Activated T-helper 1 cell treated with anti-CD3 and anti-CD28 coated beads, Interleukin-12 subunit alpha, Interleukin-12 subunit beta, Interleukin-2, Interleukin-4 antibody, amounts not matched to agents 30 ng/mL and 10 ng/mL and 1 ng/mL, durations not matched to agents 14 hours and 24 hours and 36 hours (primary cell): ENCODE results near the gene WHRN. TPM values are rescaled to one million over a fixed set of nuclear protein-coding genes. Genes with fewer than 3 reads are reported as not detected.

Experiments
- DNase-seq: peaks from one replicate; pipeline ENCODE4 v3.0.0; 2021; ENCODE audit warnings: low spot score
- H3K27ac Mint-ChIP-seq: one replicate; pipeline ENCODE4 v1.8.0; 2021; ENCODE audit warnings: mild to moderate bottlenecking, mixed read lengths
- H3K27me3 Mint-ChIP-seq: one replicate; pipeline ENCODE4 v1.8.0; 2022; ENCODE audit warnings: mild to moderate bottlenecking, moderate library complexity, mixed read lengths; ENCODE audit not compliant: insufficient read depth
- H3K36me3 Mint-ChIP-seq: one replicate; pipeline ENCODE4 v1.8.0; 2021; ENCODE audit warnings: low read depth, mixed read lengths
- H3K4me1 Mint-ChIP-seq: one replicate; pipeline ENCODE4 v1.8.0; 2021; ENCODE audit warnings: low read depth, mixed read lengths
- H3K4me3 Mint-ChIP-seq: one replicate; pipeline ENCODE4 v1.8.0; 2021; ENCODE audit warnings: mild to moderate bottlenecking, moderate library complexity, mixed read lengths
- H3K9me3 Mint-ChIP-seq: one replicate; pipeline ENCODE4 v1.8.0; 2021; ENCODE audit warnings: mixed read lengths
- intact Hi-C: fragments of 100-400 bp; cut with micrococcal nuclease; formaldehyde crosslinking; loops from one replicate; pipeline ENCODE4 v1.15.1; 2024
- total RNA-seq: library from RNA; stranded (reverse); gene quantifications from 2 replicates; pipeline ENCODE4 v1.2.3, GENCODE V29; 2022

The WHRN gene
- total RNA-seq, 1 donor from 2014 or later: 2.4 TPM

- peaks cover 1% of the 10 kb centered on the region for H3K27me3 Mint-ChIP-seq
Measured at GRCh38 chr9:114408645-114409044, 96.6 kb downstream of the WHRN start.

GRCh38 chr9:114407889-114408288 lies 97.4 kb downstream of the WHRN start:
- intact Hi-C loops: no loop called here
- Mint-ChIP-seq H3K4me3 (no peak overlapping the region), H3K36me3 (no peaks in the 10 kb centered on the region), H3K9me3 (no peaks in the 10 kb centered on the region), H3K27me3 (no peaks in the 10 kb centered on the region), H3K27ac (no peak overlapping the region), H3K4me1 (peaks cover 6% of the 10 kb centered on the region)
- no peak for DNase-seq

More at GRCh38 chr9:114408645-114409044, 96.6 kb downstream of the WHRN start:
- no peaks in the 10 kb centered on the region for H3K9me3 Mint-ChIP-seq
- H3K4me3 Mint-ChIP-seq: no peak overlapping the region
- DNase-seq: no peak
- H3K4me1 Mint-ChIP-seq: peaks cover 6% of the 10 kb centered on the region
- intact Hi-C loops: no loop called here
- H3K36me3 Mint-ChIP-seq: no peaks in the 10 kb centered on the region
- no peak overlapping the region for H3K27ac Mint-ChIP-seq

GRCh38 chr9:114406441-114406840 lies 98.8 kb downstream of the WHRN start:
- no peaks in the 10 kb centered on the region for H3K9me3 Mint-ChIP-seq
- DNase-seq: no peak
- H3K4me3 Mint-ChIP-seq: no peak overlapping the region
- no peak overlapping the region for H3K27ac Mint-ChIP-seq
- intact Hi-C loops: no loop called here
- H3K36me3 Mint-ChIP-seq: no peaks in the 10 kb centered on the region
- H3K4me1 Mint-ChIP-seq: peaks cover 6% of the 10 kb centered on the region
- H3K27me3 Mint-ChIP-seq: no peaks in the 10 kb centered on the region

GRCh38 chr9:114405294-114406034 lies 99.8 kb downstream of the WHRN start:
- Mint-ChIP-seq H3K27me3 (peaks cover 3% of the 10 kb centered on the region), H3K27ac (no peak overlapping the region), H3K4me1 (peaks cover 6% of the 10 kb centered on the region), H3K36me3 (no peaks in the 10 kb centered on the region), H3K4me3 (no peak overlapping the region), H3K9me3 (no peaks in the 10 kb centered on the region)
- intact Hi-C loops: loop anchor here (1.0 to 2.0 kb wide), 6 partner anchors 82 to 1119 kb away; partner anchors contain the start of gene ATP6V1G1
- DNase-seq: peak; percentile 71

GRCh38 chr9:114404531-114404930 lies 100.7 kb downstream of the WHRN start:
- no peak overlapping the region for H3K4me3 Mint-ChIP-seq
- peaks cover 3% of the 10 kb centered on the region for H3K27me3 Mint-ChIP-seq
- intact Hi-C loops: loop anchor here (2.0 kb wide), 1 partner anchor 1120 kb away; no protein-coding TSS in a partner anchor
- peaks cover 6% of the 10 kb centered on the region for H3K4me1 Mint-ChIP-seq
- no peaks in the 10 kb centered on the region for H3K9me3 Mint-ChIP-seq
- H3K27ac Mint-ChIP-seq: no peak overlapping the region
- DNase-seq: no peak
- no peaks in the 10 kb centered on the region for H3K36me3 Mint-ChIP-seq

GRCh38 chr9:114403153-114403756 lies 102.0 kb downstream of the WHRN start:
- intact Hi-C loops: no loop called here

GRCh38 chr9:114401344-114401743 lies 103.9 kb downstream of the WHRN start:
- H3K9me3 Mint-ChIP-seq: no peaks in the 10 kb centered on the region
- no peak overlapping the region for H3K4me3 Mint-ChIP-seq
- H3K27me3 Mint-ChIP-seq: peaks cover 3% of the 10 kb centered on the region
- H3K36me3 Mint-ChIP-seq: peaks cover 4% of the 10 kb centered on the region
- no peak for DNase-seq
- no peak overlapping the region for H3K27ac Mint-ChIP-seq
- intact Hi-C loops: no loop called here
- peaks cover 22% of the 10 kb centered on the region for H3K4me1 Mint-ChIP-seq

More at GRCh38 chr9:114403153-114403756, 102.0 kb downstream of the WHRN start:
- no peak overlapping the region for H3K4me3 Mint-ChIP-seq
- H3K27ac Mint-ChIP-seq: no peak overlapping the region
- no peak for DNase-seq
- H3K9me3 Mint-ChIP-seq: no peaks in the 10 kb centered on the region
- peaks cover 6% of the 10 kb centered on the region for H3K4me1 Mint-ChIP-seq
- no peaks in the 10 kb centered on the region for H3K36me3 Mint-ChIP-seq
- peaks cover 3% of the 10 kb centered on the region for H3K27me3 Mint-ChIP-seq

- Mint-ChIP-seq H3K4me1 (peaks cover 27% of the 10 kb centered on the region), H3K9me3 (no peaks in the 10 kb centered on the region), H3K27me3 (peaks cover 3% of the 10 kb centered on the region), H3K36me3 (peaks cover 7% of the 10 kb centered on the region), H3K4me3 (no peak overlapping the region), H3K27ac (no peak overlapping the region)
- DNase-seq: no peak
- intact Hi-C loops: no loop called here
Measured at GRCh38 chr9:114400772-114401171, 104.5 kb downstream of the WHRN start.

GRCh38 chr9:114400219-114400618 lies 105.1 kb downstream of the WHRN start:
- intact Hi-C loops: no loop called here
- Mint-ChIP-seq H3K27ac (no peak overlapping the region), H3K4me1 (peaks cover 27% of the 10 kb centered on the region), H3K9me3 (no peaks in the 10 kb centered on the region), H3K4me3 (no peak overlapping the region), H3K36me3 (peaks cover 10% of the 10 kb centered on the region), H3K27me3 (peaks cover 3% of the 10 kb centered on the region)
- no peak for DNase-seq

GRCh38 chr9:114399381-114399780 lies 105.9 kb downstream of the WHRN start:
- peaks cover 3% of the 10 kb centered on the region for H3K27me3 Mint-ChIP-seq
- no peaks in the 10 kb centered on the region for H3K9me3 Mint-ChIP-seq
- no peak for DNase-seq
- H3K27ac Mint-ChIP-seq: no peak overlapping the region
- peaks cover 16% of the 10 kb centered on the region for H3K36me3 Mint-ChIP-seq
- peaks cover 35% of the 10 kb centered on the region for H3K4me1 Mint-ChIP-seq
- H3K4me3 Mint-ChIP-seq: peak overlapping the region; percentile 19
- intact Hi-C loops: loop anchor here (5.0 kb wide), 2 partner anchors 242 to 558 kb away; partner anchors contain the start of gene COL27A1

GRCh38 chr9:114397848-114398605 lies 107.2 kb downstream of the WHRN start:
- H3K4me1 Mint-ChIP-seq: peaks cover 46% of the 10 kb centered on the region
- peak overlapping the region; percentile 97 for H3K4me3 Mint-ChIP-seq
- no peaks in the 10 kb centered on the region for H3K9me3 Mint-ChIP-seq
- DNase-seq: peak; percentile 94
- H3K27me3 Mint-ChIP-seq: peaks cover 3% of the 10 kb centered on the region
- peaks cover 20% of the 10 kb centered on the region for H3K36me3 Mint-ChIP-seq
- intact Hi-C loops: loop anchor here (1.0 to 5.0 kb wide), 8 partner anchors 10 to 559 kb away; partner anchors contain the start of genes ATP6V1G1, COL27A1 and WHRN
- H3K27ac Mint-ChIP-seq: peak overlapping the region; percentile 86

GRCh38 chr9:114397219-114397847 lies 107.9 kb downstream of the WHRN start:
- DNase-seq: no peak
- H3K9me3 Mint-ChIP-seq: no peaks in the 10 kb centered on the region
- H3K4me1 Mint-ChIP-seq: peaks cover 53% of the 10 kb centered on the region
- intact Hi-C loops: loop anchor here (2.0 to 5.0 kb wide), 3 partner anchors 59 to 560 kb away; partner anchors contain the start of gene COL27A1
- H3K27me3 Mint-ChIP-seq: peaks cover 3% of the 10 kb centered on the region
- H3K4me3 Mint-ChIP-seq: peak overlapping the region; percentile 97
- peak overlapping the region; percentile 84 for H3K27ac Mint-ChIP-seq
- H3K36me3 Mint-ChIP-seq: peaks cover 24% of the 10 kb centered on the region
